PFSK-1 (cell line): ENCODE data around the gene GIMAP8.

Experiments
- FOXP2 ChIP-seq: optimal IDR thresholded peaks from 2 replicates; pipeline ENCODE3; 2011; ENCODE audit warnings: borderline replicate concordance, control low read depth, inconsistent platforms; ENCODE audit not compliant: insufficient read depth; ENCODE audit errors: extremely low read length, extremely low read depth
- POLR2AphosphoS5 ChIP-seq: IDR thresholded peaks from 2 replicates; pipeline ENCODE4 v1.6.1; 2012; ENCODE audit warnings: low read depth, mild to moderate bottlenecking, control low read depth, low read length, moderate library complexity
- REST ChIP-seq, 2 experiments: IDR thresholded peaks; 2 replicates each; pipeline versions ENCODE4 v1.6.1 to v1.8.0; 2011 to 2012; ENCODE audit warnings: low read depth in 2 of 2, low read length in 2 of 2, control low read depth in 1 of 2, inconsistent platforms in 1 of 2, mild to moderate bottlenecking in 1 of 2, moderate library complexity in 1 of 2; ENCODE audit not compliant: insufficient read depth in 1 of 2
- SIN3A ChIP-seq: IDR thresholded peaks from 2 replicates; pipeline ENCODE4 v1.6.1; 2012; ENCODE audit warnings: mild to moderate bottlenecking, low read length, moderate library complexity, borderline replicate concordance; ENCODE audit not compliant: insufficient read depth
- TAF1 ChIP-seq: IDR thresholded peaks from 2 replicates; pipeline ENCODE4 v1.6.1; 2012; ENCODE audit warnings: low read length, control low read depth, borderline replicate concordance; ENCODE audit not compliant: insufficient read depth

Gene GIMAP8

GRCh38 chr7:150471886-150472285 is 21.5 kb downstream of the GIMAP8 start:
- TF ChIP-seq POLR2AphosphoS5 (no peak), TAF1 (no peak), FOXP2 (no peak), REST (IDR thresholded peaks at IDR 0.05; ENCODE audit: insufficient read depth in 1 of 2, low read depth in 2 of 2, low read length in 2 of 2) (no peak), SIN3A (no peak)

DNA sequence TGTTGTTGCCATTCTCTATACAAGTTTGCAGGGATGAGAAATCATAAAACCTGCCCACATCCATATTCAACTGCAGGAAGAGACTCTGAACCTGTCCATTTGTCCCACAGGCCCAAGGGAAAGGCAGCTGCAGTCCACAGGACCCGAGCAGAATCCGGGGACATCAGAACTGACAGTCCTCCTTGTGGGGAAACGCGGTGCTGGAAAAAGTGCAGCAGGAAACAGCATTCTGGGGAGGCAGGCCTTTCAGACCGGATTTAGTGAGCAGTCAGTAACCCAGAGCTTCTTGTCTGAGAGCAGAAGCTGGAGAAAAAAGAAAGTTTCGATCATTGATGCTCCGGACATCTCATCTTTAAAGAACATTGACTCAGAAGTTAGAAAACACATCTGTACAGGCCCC is 23.5 kb downstream of the GIMAP8 start:
- TF ChIP-seq REST (IDR thresholded peaks at IDR 0.05; ENCODE audit: insufficient read depth in 1 of 2, low read depth in 2 of 2, low read length in 2 of 2), result no peak
- TF ChIP-seq SIN3A, result no peak
- no peak for TF ChIP-seq POLR2AphosphoS5
- no peak for TF ChIP-seq FOXP2
- no peak for TF ChIP-seq TAF1

DNA sequence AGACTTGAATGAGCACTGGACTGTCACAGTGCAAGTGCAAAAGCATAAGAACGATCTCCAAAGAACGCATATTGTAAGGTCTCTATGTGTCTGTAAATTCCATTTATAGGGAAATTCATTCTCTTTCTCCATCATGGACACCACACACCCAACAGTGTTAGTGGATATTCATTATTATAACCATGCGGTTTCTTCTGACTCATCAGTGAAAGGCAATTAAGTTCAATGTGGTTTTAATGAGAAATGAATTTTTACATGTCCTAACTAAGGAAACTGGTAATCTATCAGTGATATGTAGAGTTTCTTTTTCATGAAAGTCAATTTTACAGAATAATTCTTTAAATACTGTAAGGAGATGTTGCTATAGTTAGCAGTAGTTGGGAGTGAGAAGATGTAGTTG is 25.9 kb downstream of the GIMAP8 start:
- no peak for TF ChIP-seq SIN3A
- no peak for TF ChIP-seq TAF1
- no peak for TF ChIP-seq REST (IDR thresholded peaks at IDR 0.05; ENCODE audit: insufficient read depth in 1 of 2, low read depth in 2 of 2, low read length in 2 of 2)

DNA sequence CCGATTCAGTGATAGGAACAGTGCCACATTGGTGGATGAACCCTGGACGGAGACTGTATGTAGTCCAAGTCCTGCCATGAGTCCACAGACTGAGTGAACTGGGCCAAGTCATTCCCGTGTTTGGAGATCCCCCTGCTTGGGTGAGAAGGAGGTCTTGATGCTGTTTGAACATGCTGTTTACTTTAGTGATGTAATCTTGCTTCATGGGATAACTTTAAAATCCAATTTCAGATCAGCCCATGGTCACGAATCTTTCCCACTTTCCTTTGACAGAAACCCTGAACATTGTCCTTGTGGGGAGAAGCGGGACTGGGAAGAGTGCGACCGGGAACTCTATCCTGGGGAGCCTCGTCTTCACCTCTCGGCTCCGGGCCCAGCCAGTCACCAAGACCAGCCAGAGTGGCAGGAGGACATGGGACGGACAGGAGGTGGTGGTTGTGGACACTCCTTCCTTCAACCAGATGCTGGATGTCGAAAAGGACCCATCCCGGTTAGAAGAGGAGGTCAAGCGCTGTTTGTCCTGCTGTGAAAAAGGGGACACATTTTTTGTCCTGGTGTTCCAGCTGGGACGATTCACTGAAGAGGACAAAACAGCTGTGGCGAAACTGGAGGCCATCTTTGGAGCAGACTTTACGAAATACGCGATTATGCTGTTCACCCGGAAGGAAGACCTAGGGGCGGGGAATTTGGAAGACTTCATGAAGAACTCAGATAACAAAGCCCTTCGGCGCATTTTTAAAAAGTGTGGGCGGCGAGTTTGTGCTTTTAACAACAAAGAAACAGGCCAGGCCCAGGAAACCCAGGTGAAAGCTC is 26.6 kb downstream of the GIMAP8 start:
- TF ChIP-seq REST (IDR thresholded peaks at IDR 0.05; ENCODE audit: insufficient read depth in 1 of 2, low read depth in 2 of 2, low read length in 2 of 2) (no peak), TAF1 (no peak), FOXP2 (no peak), SIN3A (no peak), POLR2AphosphoS5 (no peak)

- no peak for TF ChIP-seq FOXP2
- no peak for TF ChIP-seq REST (IDR thresholded peaks at IDR 0.05; ENCODE audit: insufficient read depth in 1 of 2, low read depth in 2 of 2, low read length in 2 of 2)
- TF ChIP-seq POLR2AphosphoS5, result no peak
- no peak for TF ChIP-seq SIN3A
- no peak for TF ChIP-seq TAF1
Observed at GRCh38 chr7:150479023-150479716, 28.7 kb downstream of the GIMAP8 start.
